Bronchial epithelial cell (primary cell): ENCODE data around the gene SLC35G3. TPM values are rescaled to one million over a fixed set of nuclear protein-coding genes. Genes with fewer than 3 reads are reported as not detected.
A peak's percentile ranks its signal among the peaks of the same experiment; 100 is the strongest.

Experiments used
- DNase-seq: peaks from one replicate; pipeline ENCODE4 v3.0.0-alpha.2; 2010; ENCODE audit warnings: low read depth
- FAIRE-seq: peaks from 2 replicates; lab custom pipeline; 2011; peaks lifted over from hg19 to GRCh38; lab: Jason Lieb, UNC
- H3K27me3 ChIP-seq: 2 replicates; pipeline ENCODE4 v1.5.1; 2011; ENCODE audit warnings: low read length; ENCODE audit not compliant: control insufficient read depth, insufficient read depth
- H3K36me3 ChIP-seq: 2 replicates; pipeline ENCODE4 v1.5.1; 2011; ENCODE audit warnings: low read length; ENCODE audit not compliant: control insufficient read depth, insufficient read depth
- H3K4me3 ChIP-seq: 2 replicates; pipeline ENCODE4 v1.5.1; 2011; ENCODE audit warnings: mild to moderate bottlenecking, low read depth, low read length, control low read depth
- total RNA-seq: library from RNA; depleted of rRNA; stranded (reverse); fragments of >200 nt; gene quantifications from 2 replicates; pipeline ENCODE4 v1.2.1, GENCODE V29; 2014
- TF ChIP-seq, protein P1 (sequence below): IDR thresholded peaks from 2 replicates; pipeline ENCODE4 v1.5.1; 2011; ENCODE audit warnings: mild to moderate bottlenecking, moderate library complexity, low read length, control low read depth, inconsistent platforms; ENCODE audit not compliant: insufficient read depth, severe bottlenecking

SLC35G3 gene
- total RNA-seq, 1 donor from 2014 or later, result not detected

- no peak for DNase-seq
- no peaks in the 10 kb centered on the region for H3K36me3 ChIP-seq
- FAIRE-seq, result no peak
- TF ChIP-seq, protein P1, sequence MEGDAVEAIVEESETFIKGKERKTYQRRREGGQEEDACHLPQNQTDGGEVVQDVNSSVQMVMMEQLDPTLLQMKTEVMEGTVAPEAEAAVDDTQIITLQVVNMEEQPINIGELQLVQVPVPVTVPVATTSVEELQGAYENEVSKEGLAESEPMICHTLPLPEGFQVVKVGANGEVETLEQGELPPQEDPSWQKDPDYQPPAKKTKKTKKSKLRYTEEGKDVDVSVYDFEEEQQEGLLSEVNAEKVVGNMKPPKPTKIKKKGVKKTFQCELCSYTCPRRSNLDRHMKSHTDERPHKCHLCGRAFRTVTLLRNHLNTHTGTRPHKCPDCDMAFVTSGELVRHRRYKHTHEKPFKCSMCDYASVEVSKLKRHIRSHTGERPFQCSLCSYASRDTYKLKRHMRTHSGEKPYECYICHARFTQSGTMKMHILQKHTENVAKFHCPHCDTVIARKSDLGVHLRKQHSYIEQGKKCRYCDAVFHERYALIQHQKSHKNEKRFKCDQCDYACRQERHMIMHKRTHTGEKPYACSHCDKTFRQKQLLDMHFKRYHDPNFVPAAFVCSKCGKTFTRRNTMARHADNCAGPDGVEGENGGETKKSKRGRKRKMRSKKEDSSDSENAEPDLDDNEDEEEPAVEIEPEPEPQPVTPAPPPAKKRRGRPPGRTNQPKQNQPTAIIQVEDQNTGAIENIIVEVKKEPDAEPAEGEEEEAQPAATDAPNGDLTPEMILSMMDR, result no peak
- H3K27me3 ChIP-seq, result no peaks in the 10 kb centered on the region
- no peak overlapping the region for H3K4me3 ChIP-seq
Measured at GRCh38 chr17:35148144-35148543, 46.0 kb downstream of the SLC35G3 start.

- FAIRE-seq (no peak), DNase-seq (no peak)
- TF ChIP-seq, protein P1, result no peak
- Histone ChIP-seq H3K4me3 (no peak within 1 kb of the TSS), H3K36me3 (no peaks in the 10 kb centered on the region), H3K27me3 (no peaks in the 10 kb centered on the region)
Measured at GRCh38 chr17:35147375-35147905, 46.8 kb downstream of the SLC35G3 start, which contains the start of gene UNC45B. UNC45B (plus strand) TSS chr17:35147817; CDS start chr17:35148264, 447 bp downstream.

DNA sequence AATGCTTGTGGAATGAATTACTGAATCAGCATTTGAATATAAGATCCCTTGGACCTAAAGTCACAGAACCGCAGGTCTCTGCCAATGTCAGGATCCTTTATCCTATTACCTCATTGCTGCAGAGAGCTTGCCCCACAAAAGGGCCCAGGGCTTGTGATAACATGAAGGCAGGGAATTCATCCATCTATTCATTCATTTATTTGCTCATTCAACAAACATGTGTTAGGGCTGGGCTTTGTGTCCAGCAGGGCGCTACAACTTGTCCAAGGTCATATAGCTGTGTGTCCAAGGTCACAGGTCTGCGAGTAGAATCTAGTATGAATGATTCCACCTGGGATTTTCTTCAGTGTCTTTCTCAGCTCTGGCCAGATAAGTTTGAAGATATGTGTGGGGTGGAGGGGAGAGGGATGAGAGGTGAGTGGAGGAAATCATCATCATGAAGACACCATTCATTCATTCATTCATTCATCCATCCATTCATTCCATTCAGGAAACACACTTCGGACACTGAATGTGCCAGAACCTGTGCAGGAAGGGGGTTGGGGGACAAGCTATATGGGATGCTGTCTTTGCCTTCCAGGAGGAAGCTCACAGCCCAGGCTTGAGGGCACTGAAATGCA lies 47.9 kb downstream of the SLC35G3 start:
- TF ChIP-seq, protein P1, result no peak
- no peak overlapping the region for H3K4me3 ChIP-seq
- FAIRE-seq (no peak), DNase-seq (peak; percentile 61)
- no peaks in the 10 kb centered on the region for H3K27me3 ChIP-seq
- no peaks in the 10 kb centered on the region for H3K36me3 ChIP-seq

- no peaks in the 10 kb centered on the region for H3K36me3 ChIP-seq
- TF ChIP-seq, protein P1, result no peak
- H3K27me3 ChIP-seq, result no peaks in the 10 kb centered on the region
- FAIRE-seq, result no peak
- H3K4me3 ChIP-seq, result no peak overlapping the region
- DNase-seq, result no peak
Measured at GRCh38 chr17:35144840-35145239, 49.4 kb downstream of the SLC35G3 start.

Other genes starting within 250 kb of the SLC35G3 start
- 0.51 and 0.79 TPM in 2 replicates for gene CCT6B, start 232.9 kb downstream of the SLC35G3 start, total RNA-seq
- gene ZNF830, start 232.9 kb downstream of the SLC35G3 start, total RNA-seq, result 15.3 and 16.9 TPM in 2 replicates
- gene LIG3, start 213.9 kb downstream of the SLC35G3 start, total RNA-seq, result 39.5 and 44.8 TPM in 2 replicates
- gene RFFL, start 130.7 kb downstream of the SLC35G3 start, total RNA-seq, result 8.4 and 20.1 TPM in 2 replicates
- gene RAD51D, start 74.5 kb downstream of the SLC35G3 start, total RNA-seq, result 1.4 and 2.4 TPM in 2 replicates
- not detected in 2 replicates for gene FNDC8, start 72.8 kb downstream of the SLC35G3 start, total RNA-seq
- gene NLE1, start 52.1 kb downstream of the SLC35G3 start, total RNA-seq, result 10.2 and 32.4 TPM in 2 replicates
- gene UNC45B, start 46.6 kb downstream of the SLC35G3 start, total RNA-seq, result not detected in 2 replicates
- 104 and 112 TPM in 2 replicates for gene SLFN5, start 48.7 kb upstream of the SLC35G3 start, total RNA-seq
- gene SLFN11, start 179.2 kb upstream of the SLC35G3 start, total RNA-seq, result 3.8 and 6.1 TPM in 2 replicates
- gene SLFN12, start 238.1 kb upstream of the SLC35G3 start, total RNA-seq, result 2.3 and 4.2 TPM in 2 replicates